ENCODE measurements around the gene DIDO1.

DNA sequence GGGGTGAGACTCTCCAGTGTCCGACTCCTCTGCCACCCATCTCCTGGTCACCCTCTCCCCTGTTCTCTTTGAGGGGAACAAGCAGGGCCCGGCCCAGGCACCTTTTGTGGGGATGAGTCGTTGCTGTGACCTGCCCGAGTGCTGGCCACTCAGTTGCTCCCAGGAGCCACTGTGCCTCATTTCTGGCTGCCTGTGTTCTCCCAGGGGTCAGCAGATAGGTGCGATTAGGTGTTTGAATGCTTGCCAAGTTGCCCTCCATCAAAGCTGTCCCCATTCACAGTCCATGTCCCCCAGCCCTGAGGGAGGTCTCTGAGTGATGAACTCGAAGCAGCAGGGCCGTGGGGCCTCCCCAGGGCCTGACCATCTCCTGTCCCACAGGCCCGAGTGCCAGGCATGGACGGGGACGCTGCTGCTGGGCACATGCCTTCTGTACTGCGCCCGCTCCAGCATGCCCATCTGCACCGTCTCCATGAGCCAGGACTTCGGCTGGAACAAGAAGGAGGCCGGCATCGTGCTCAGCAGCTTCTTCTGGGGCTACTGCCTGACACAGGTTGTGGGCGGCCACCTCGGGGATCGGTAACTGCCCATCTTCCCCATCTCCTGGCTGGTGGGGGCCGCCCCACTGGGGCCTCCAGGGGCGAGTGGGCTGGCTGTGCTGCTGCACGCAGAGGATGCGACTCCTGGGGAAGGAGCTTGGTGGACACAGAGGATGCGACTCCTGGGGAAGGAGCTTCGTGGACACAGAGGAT, 30.3 kb upstream of the DIDO1 start:
- TF ChIP-seq RAD21 (IDR thresholded peaks at IDR 0.05; ENCODE audit: low read depth) (no peak), YY1 (IDR thresholded peaks at IDR 0.05; ENCODE audit: low read depth) (no peak)
- TF ChIP-seq, protein P1, sequence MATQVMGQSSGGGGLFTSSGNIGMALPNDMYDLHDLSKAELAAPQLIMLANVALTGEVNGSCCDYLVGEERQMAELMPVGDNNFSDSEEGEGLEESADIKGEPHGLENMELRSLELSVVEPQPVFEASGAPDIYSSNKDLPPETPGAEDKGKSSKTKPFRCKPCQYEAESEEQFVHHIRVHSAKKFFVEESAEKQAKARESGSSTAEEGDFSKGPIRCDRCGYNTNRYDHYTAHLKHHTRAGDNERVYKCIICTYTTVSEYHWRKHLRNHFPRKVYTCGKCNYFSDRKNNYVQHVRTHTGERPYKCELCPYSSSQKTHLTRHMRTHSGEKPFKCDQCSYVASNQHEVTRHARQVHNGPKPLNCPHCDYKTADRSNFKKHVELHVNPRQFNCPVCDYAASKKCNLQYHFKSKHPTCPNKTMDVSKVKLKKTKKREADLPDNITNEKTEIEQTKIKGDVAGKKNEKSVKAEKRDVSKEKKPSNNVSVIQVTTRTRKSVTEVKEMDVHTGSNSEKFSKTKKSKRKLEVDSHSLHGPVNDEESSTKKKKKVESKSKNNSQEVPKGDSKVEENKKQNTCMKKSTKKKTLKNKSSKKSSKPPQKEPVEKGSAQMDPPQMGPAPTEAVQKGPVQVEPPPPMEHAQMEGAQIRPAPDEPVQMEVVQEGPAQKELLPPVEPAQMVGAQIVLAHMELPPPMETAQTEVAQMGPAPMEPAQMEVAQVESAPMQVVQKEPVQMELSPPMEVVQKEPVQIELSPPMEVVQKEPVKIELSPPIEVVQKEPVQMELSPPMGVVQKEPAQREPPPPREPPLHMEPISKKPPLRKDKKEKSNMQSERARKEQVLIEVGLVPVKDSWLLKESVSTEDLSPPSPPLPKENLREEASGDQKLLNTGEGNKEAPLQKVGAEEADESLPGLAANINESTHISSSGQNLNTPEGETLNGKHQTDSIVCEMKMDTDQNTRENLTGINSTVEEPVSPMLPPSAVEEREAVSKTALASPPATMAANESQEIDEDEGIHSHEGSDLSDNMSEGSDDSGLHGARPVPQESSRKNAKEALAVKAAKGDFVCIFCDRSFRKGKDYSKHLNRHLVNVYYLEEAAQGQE (IDR thresholded peaks at IDR 0.05; ENCODE audit: low read depth), result no peak

Measured in Ishikawa (cell line).